Astrocyte of the hippocampus (primary cell): ENCODE measurements around the gene TRIO.

Experiments
- DNase-seq: peaks from one replicate; pipeline ENCODE4 v3.0.0; 2011; ENCODE audit warnings: low read depth, low spot score

Gene TRIO

DNA sequence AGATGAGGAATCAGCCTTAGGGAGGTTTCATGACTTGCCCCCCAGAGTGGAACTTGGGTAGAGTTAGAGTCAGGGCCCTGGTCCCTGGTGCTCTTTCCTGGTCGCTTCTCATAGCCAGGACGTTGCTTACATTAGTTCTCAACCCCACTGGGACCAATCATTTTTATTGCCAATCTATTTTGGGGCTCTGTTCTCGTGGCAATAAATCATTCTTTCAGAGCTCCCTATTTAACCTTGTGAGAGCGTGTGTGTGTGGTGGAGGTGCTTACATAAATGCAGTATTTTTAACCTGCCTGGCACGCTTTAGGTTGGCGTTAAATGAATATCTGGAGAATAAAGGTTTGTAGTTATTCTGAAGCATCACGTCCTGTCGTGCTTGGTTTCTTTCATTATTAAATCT is 4.1 kb downstream of the TRIO start:
- no peak for DNase-seq

DNA sequence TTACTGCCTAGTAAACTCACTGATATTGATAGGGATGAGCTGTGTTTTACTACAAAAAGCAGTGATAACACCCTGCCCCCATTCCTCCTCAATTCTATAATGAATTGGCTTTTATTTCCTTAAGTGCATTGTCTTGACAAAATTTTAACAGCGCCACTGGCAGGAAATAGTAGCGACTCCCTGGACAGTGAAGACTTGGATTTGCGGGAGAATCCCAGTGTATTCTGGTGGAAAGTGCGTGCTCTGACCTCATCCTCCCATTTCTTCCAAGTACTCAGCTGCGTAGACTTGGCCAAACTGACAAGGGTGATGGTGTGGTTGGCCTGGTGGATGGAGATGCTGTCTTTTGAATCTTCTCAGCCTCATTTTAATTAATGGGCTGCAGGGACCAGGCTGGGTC is 5.3 kb downstream of the TRIO start:
- no peak for DNase-seq

DNA sequence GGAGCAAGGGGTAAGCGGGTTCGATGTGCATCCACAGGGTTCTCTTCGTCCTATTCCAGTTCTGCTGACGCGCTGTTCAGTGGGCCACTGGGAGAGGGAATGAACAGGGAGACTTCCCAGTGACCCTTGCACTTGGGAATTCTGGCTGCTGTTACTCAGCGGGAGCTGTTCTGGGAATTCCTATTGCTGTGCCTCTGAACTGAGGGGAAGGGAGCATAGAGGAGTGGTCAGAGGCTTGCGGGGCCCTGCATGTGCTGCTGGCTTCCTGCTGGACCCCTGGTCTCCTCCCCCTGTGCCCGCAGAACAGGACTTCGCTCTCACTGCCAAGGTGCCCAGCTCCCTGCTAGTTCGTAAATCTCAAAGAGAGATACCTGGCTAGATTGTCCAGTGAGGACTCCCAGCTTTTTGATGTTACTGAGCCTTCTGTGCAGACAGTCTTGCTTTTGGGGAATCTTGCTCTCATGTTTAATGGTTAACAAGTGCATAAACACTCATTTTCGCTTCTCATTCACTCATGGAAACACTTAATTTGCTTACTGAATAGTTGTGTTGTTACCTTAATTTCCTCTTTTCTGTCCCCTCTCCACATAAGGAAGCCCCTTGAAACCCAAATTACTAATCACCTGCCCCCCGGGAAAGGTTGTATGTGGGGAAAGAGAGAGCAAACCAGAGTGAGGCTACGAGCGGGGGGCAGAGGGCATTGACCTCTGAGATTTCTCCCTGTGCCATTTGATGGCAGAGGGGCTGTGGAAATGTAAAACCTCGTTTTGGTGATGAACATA is 5.9 kb downstream of the TRIO start:
- no peak for DNase-seq

DNA sequence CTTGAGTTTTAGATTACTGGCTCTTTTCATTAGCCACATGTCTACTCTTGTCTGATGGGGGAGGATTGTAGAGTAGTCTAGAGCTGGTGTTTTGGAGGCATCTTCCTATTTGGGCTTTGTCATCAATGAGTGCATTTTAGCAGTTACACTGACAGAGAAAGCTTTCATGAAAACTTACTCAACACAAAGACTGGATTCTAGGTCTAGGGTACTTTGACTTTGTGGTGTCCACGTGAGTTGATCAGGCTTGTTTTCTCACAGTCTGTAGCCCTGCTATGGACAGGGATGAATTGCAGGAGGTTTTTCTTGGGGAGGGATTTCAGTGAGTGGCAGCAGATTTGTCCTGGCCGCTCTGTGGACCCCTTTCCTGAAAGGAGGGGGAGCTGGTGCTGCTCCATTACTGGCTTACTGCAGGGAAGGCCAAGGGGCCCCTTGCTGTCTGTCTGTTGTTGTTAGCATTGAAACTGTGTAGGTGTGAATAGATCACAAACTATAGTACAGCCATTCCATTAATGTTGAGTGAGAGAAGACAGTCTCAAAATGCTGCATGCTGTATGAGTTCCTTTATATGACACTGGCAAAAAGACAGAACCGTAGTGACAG is 6.6 kb downstream of the TRIO start:
- no peak for DNase-seq

DNA sequence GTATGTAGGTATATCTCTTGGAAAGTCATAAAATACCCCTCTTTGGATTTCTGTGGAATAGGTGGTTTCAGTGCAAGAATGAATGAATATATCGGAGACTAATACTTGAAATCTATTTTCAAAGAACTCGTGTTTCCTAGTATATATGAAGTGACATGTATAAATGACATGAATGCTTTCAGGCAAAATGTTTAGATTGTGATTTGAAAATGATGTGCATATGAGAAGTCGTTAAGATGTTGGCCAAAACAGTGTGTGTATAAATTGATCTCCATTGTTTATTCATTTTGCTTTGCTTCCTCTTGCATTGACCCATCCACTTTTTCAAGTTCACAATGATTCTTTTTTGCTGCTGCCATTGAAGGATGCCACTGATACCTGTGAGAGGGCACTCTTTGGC is 8.3 kb downstream of the TRIO start:
- no peak for DNase-seq

DNA sequence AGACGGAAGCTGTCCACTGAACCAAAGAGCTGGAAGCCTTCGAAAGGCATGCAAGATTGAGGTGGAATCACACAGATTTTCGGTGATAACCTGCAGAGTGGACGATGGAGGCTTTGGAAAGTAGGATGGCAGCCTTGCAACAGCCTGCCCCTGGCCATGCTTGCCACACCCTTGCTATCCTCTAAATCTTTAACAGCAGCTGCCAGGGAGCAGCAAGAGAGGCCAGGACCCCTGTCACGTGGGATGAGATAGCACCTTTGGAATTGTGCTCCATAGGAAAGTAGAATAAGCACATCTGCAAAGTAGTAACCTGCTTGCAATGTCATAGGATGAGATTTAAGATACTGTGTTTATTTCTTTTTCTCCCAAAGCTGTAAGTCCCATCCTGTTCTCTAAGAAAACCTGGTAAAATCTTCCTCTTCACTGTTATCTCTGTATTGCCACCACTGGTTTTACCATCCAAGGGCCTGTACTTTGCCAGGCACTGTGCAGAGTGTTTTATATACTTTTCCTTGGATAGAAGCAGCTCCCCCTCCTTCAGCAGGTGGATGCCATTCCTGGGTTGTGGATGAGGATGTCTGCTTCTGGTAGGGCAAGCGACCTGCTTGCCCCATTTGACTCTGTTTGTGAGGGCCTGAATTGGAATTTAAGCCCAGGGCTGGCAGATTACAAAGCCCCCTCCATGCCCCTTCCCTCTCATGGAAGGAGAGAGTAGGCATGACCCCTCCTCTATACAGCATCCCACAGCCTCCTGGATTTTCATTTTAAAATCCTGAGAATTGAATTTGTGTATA is 10.1 kb downstream of the TRIO start:
- no peak for DNase-seq

DNA sequence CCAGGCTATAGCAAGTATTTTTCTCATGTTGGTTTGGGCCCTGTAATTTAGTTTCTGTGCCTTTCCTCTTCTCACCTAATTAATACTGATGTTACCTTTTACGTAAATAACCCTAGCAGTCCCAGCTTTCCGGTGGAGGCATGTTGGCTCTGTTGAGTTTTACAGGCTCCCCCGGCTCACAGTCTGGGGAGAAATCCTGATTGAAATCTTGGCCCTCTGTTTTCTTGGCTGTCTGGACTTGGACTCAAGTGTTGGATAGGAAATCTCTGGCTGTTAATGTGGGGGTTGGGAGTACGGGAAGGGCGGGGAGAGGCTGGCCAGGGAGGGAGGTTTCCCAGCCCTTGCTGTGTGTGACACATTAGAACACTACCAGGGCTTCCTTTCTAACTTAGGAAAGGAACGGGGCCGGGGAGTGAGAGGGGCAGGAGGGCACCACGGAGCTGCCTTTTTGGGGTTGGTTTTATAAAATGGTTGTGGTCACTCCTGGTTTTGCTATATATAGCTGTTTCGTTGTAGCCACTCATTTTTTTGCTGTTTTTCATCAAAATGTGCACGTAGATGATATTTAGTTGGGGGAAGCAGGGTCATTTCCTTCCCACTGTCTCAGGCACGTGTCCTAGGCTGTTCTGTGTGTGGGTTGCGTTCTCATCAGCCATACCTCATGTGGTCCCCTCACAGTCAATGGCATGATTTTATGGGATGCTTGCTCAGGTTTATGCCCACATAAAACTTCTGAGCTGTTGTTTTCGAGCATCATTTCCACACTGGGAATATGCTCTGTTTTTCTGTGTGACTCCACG is 11.0 kb downstream of the TRIO start:
- DNase-seq, result peak; percentile 91

DNA sequence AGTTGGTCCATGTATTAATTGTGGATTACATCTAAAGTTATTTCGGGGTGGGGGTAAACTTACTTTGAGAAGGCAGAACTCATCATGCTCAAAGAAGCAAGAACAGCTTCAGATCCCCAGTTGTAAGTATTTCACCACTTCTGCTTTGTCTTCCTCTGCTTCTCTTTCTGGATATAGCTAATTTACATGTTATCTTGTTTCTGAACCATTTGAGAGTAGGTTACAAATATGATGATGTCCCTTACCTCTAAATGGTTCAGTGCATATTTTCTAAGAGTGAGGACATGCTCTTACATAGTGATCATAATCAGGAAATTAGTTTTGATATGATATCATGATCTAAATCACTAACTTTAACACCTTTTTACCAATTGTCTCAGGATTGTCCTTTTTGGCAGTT is 11.9 kb downstream of the TRIO start:
- DNase-seq, result no peak

DNA sequence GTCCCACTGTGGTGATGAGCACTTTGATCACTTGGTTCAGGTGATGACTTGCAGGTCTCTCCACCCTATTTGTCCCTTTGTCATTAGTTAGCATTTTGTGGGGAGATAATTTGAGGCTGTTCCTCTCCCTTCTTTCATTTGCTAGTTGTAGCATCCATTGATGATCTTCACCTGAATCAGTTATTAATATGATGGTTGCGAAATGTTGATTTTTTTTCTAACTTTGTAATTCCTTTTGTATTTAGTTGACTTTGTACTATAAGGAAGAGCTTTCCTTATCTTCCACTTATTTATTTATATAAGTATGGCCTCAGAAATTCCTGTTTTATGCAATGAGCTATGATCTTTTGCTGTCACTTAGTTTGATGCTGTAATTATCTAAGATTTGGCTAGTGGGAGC is 12.6 kb downstream of the TRIO start:
- DNase-seq, result no peak

DNA sequence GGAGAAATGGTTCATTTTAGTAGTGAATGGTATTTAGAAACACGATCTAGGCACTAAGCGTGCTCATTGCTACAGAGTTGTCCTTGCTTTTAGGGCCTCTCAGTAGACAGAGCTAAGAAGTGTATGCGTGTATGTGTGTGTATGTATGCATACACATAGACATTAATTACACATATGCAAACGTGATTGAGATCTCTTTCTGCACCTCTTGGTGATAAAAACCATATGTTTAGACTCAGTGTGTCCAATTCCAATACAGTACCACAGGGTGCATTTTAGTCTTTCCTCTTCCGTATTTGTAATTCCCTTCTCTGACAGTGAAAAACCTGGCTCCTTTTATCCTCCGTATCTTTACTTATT is 13.1 kb downstream of the TRIO start:
- DNase-seq, result no peak

DNA sequence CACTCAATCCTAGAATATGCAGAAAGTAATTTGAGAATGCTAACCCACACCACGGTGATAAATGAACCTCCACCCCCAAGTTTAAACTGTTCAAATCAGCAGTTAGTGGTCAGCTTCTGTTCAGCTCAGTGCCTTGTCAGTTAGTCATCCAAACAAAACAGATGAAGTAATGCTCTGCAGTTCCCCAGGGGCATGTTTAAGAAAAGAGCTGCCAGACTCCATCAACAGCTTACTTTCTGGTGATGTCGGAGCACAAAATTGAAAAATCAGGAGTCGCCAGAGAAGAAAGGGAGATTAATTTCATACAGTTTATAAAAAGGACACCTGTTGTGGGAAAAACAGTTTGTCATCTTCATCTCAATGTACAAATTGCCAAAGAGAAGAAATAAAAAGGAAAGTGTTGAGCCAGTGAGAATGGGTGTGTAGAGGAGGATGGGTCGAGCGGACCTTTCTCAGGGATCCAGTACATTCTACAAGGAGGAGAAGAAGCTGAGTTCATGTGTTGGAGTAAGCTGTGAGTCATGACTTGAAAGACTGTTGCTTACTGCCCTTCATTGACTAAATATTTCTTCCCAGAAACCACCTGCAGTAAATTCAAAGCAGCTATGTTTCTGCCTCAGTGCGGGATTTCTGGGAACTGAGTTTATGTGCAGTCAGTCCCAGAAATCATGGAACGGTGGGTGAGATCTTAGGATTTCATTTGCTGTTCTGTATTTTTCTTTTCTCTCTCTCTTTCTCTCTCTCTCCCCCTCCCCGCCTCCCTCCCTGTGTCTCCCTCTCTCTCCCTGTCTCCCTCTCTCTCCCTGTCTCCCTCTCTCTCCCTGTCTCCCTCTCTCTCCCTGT is 13.7 kb downstream of the TRIO start:
- peak; percentile 96 for DNase-seq

DNA sequence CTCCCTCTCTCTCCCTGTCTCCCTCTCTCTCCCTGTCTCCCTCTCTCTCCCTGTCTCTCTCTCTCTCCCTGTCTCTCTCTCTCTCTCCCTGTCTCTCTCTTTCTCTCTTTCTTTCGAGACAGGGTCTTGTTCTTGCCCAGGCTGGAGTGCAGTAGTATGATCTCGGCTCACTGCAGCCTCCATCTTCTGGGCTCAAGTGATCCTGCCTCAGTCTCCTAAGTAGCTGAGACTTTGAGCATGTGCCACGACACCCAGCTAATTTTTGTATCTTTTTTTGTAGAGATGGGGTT is 14.3 kb downstream of the TRIO start:
- no peak for DNase-seq

DNA sequence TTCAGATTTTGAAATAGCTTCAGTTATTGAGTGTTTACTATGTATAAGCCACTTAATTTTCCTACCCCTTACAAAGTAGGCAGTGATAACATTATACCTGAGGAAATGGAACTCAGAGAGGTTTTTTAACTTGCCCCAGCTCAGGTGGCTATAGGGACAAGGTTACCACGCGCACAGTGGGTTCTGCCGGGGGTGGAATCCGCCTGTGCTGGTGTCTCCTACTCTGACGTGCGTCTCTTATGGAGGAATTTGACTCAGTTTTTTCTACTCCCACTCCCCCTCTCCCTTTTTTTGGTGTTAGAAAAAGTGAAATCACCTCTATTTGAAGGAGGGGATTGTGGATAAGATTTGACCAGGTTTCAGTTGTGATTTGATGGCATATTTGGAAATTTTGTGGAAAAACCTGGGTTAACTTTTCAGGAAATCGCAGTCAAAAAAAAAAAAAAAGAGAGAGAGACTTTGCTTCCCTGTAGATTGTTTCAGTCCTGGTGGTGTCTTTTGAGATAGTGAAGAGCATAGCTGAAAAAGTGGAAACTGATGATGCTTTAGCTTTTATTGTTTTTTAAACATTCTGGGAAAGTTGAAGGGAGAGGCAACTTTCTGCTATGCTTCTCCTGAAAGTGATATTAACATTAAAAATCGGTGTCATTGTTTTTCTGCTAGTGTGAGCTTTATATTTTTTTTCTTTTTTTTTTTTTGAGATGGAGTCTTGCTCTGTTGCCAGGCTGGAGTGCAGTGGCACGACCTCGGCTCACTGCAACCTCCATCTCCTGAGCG is 15.9 kb downstream of the TRIO start:
- no peak for DNase-seq

DNA sequence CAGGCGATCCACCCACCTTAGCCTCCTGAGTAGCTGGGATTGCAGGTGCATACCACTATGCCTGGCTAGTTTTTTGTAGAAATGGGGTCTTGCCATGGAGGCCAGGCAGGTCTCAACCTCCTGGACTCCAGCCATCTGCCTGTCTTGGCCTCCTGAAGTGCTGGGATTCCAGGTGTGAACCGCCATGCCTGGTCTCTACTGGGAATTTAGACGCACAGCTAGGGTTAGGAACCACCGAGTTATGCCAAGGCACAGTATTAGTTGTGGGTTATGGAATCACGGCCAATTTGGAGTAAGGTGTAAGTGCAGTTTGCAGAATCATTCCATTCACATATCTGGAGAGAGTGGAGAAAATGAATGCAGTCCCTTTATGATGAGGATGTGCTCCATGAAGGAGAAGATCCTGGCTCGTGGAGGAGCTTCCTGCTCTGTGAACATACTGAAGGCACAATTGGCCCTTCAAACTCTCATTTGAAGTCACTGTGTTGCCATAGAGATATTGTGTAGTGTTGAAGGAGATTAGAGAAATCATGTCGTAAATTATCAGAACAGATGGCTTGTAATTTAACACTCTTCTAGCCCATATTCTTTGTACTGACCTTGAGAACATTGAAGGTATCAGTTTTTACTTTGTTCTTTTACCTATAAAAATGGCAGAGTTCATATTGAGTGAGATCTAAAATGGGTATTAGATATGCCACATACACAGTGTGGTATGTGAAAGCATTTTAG is 18.8 kb downstream of the TRIO start:
- DNase-seq, result no peak

DNA sequence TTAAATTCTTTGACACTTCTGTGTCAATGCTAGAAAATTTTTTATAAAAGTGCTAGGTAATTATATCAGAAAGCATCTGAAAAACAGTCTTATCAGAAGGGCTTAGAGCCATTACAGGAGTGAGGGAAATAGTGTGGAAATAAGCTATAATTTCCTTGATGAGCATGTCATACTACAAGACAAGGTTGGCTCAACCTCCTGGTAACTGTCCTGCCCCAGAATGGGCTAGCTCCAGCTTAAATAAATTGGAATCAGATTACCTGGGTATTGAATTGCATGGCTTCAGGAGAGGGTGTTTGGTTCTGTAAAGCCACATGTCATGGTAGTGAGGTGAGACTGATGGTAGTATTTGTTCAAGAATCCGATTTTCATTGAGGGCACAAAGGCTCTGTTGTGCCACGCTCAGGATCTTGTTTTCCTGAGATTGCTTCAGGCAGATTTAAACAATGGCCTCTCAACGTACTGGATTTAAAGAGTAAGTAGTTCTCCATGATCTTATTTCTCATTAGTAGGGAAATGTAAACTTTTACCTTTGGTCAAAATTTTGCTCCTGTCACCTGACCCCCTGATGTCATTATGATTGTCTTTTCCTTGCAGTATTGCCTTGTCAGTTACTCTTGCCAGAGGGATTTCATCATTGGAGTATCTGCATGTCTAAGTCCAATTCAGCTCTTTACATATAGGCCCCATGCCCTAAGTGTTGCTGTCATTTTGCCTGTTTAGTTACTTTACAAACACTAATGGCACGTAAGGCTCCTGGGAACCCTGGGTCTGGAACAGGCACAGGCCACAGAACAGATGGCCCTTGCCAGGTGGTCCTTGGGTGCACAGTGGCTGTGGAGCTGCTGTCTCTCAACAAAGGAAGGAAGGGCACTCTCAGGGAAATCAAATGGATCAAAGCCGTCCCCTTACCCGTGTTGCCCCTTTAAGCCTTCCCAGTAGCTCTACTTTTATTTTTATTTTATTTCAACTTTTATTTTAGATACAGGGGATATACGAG is 21.3 kb downstream of the TRIO start:
- DNase-seq, result no peak

DNA sequence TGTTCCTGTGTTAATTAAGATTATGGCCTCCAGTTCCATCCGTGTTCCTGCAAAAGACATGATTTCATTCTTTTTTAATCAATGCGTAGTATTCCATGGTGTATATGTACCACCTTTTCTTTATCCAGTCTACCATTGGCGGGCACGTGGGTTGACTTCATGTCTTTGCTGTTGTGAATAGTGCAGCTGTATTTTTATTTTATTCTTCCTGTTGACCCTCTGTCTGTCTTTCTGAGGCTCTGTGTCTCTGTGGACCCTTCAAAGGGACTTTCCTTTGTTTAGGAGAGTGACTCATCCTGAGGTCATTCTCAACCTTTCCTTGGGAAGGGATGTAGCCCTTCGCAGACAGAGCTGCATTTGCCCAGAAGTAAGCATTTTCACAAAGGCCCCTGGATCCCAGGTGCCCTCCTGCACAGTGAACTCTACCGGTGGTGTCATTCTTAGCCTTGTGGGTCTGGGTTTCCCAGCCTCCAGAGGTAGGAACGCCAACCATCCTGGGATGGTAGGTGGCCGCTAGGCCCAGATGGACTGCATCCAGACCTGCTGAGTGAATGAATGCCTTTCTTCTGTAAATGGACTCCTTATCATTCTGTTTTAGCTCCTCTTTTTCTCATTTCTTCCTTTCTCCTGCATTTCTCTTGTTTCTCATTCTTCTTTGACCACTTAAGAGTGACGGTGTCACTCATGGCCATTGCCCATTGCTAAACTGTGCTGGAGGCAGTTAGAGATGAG is 22.4 kb downstream of the TRIO start:
- DNase-seq, result peak; percentile 85

DNA sequence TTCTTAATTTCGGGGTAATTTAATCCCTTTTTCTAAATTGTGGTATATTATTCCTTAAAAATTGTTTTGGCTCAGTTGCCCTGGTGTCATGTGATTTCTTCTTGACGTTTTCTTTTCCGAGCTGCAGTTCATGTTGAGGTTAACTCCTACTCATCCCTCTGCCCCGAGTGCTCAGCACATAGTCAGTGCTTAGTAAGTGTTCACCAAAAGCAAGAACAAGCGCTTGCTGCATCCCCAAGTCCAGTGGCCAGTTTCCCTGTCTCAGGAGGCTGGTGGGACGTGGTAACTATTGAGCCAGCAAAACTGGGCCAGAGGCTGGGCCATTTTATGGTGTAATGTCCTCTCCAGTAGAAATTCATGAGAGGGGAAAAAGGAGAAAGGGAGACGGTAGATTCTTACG is 23.3 kb downstream of the TRIO start:
- DNase-seq, result no peak
